HL-60 (cell line): ENCODE data around the gene CCNY.

Source experiments
- GABPA ChIP-seq: IDR thresholded peaks from 2 replicates; pipeline ENCODE4 v1.6.1; 2012; ENCODE audit warnings: low read depth
- POLR2AphosphoS5 ChIP-seq: IDR thresholded peaks from 2 replicates; pipeline ENCODE4 v1.6.1; 2012; ENCODE audit warnings: low read depth
- REST ChIP-seq: IDR thresholded peaks from 2 replicates; pipeline ENCODE4 v1.6.1; 2012; ENCODE audit warnings: low read depth; ENCODE audit not compliant: insufficient replicate concordance
- TF ChIP-seq, protein P1 (sequence below): IDR thresholded peaks from one replicate; pipeline ENCODE4 v1.5.1; 2011; ENCODE audit warnings: low read length, control low read depth, inconsistent platforms; ENCODE audit not compliant: insufficient read depth

GRCh38 chr10:35503578-35503977 is 167.3 kb downstream of the CCNY start:
- TF ChIP-seq, protein P1, sequence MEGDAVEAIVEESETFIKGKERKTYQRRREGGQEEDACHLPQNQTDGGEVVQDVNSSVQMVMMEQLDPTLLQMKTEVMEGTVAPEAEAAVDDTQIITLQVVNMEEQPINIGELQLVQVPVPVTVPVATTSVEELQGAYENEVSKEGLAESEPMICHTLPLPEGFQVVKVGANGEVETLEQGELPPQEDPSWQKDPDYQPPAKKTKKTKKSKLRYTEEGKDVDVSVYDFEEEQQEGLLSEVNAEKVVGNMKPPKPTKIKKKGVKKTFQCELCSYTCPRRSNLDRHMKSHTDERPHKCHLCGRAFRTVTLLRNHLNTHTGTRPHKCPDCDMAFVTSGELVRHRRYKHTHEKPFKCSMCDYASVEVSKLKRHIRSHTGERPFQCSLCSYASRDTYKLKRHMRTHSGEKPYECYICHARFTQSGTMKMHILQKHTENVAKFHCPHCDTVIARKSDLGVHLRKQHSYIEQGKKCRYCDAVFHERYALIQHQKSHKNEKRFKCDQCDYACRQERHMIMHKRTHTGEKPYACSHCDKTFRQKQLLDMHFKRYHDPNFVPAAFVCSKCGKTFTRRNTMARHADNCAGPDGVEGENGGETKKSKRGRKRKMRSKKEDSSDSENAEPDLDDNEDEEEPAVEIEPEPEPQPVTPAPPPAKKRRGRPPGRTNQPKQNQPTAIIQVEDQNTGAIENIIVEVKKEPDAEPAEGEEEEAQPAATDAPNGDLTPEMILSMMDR = no peak
- TF ChIP-seq REST (no peak), POLR2AphosphoS5 (no peak), GABPA (no peak)
